Panc1 (cell line): ENCODE results near the gene MAPK7. TPM values are rescaled to one million over a fixed set of nuclear protein-coding genes. Genes with fewer than 3 reads are reported as not detected.

Source experiments
- ATAC-seq: fragments of 200-7000 bp; cut with Tn5 transposase; 2 replicates; pipeline ENCODE4 v1.9.1; 2020; ENCODE audit warnings: mild to moderate bottlenecking, moderate library complexity
- BruUV-seq: library from RNA; stranded (reverse); fragments of 400-500 nt; replicated peaks from 2 replicates; lab custom pipeline; 2021; lab: Mats Ljungman, UMichigan
- CTCF ChIA-PET: fragments of 300-600 bp; sonication (Branson Sonifier 250); formaldehyde crosslinking; loops from one replicate; lab custom pipeline; 2022; ENCODE audit warnings: antibody characterized with exemption; lab: Charles Lee
- POLR2A ChIA-PET: fragments of 300-600 bp; sonication (Branson Sonifier 250); formaldehyde crosslinking; loops from one replicate; lab custom pipeline; 2022; ENCODE audit warnings: antibody characterized with exemption; lab: Charles Lee
- DNase-seq: peaks from one replicate; pipeline ENCODE4 v3.0.0-alpha.2; 2010; ENCODE audit warnings: low read depth, low spot score
- H3K27ac ChIP-seq: 2 replicates; pipeline ENCODE4 v1.5.1; 2011; ENCODE audit warnings: mild to moderate bottlenecking, low read length, inconsistent platforms
- H3K27me3 ChIP-seq: fragments of 200-500 bp; sonication (Bioruptor generic); 2 replicates; pipeline ENCODE4 v1.6.0; 2014; ENCODE audit warnings: low read length, inconsistent platforms; ENCODE audit not compliant: control insufficient read depth, insufficient read depth
- H3K36me3 ChIP-seq: fragments of 200-500 bp; sonication (Bioruptor generic); 2 replicates; pipeline ENCODE4 v1.5.1; 2014; ENCODE audit warnings: inconsistent platforms, mild to moderate bottlenecking, low read length, moderate library complexity; ENCODE audit not compliant: control insufficient read depth, insufficient read depth
- H3K4me1 ChIP-seq: 2 replicates; pipeline ENCODE4 v1.5.1; 2011; ENCODE audit warnings: inconsistent platforms, mild to moderate bottlenecking, low read length, moderate library complexity; ENCODE audit not compliant: control insufficient read depth, insufficient read depth
- H3K4me3 ChIP-seq, 2 experiments: 2 replicates each; pipeline ENCODE4 v1.5.1; 2011 to 2012; ENCODE audit warnings: low read depth in 2 of 2, low read length in 2 of 2, mild to moderate bottlenecking in 2 of 2, inconsistent platforms in 1 of 2, moderate library complexity in 1 of 2
- H3K9me3 ChIP-seq: fragments of 200-500 bp; sonication (Bioruptor generic); 2 replicates; pipeline ENCODE4 v1.5.1; 2014; ENCODE audit warnings: low read depth, mild to moderate bottlenecking, inconsistent platforms, low read length, moderate library complexity; ENCODE audit not compliant: control insufficient read depth, insufficient read depth
- POLR2AphosphoS5 ChIP-seq: IDR thresholded peaks from 2 replicates; pipeline ENCODE4 v1.6.1; 2012; ENCODE audit warnings: mild to moderate bottlenecking, low read depth, low read length, moderate library complexity
- SIN3A ChIP-seq: IDR thresholded peaks from 2 replicates; pipeline ENCODE4 v1.6.1; 2012; ENCODE audit warnings: low read depth, mild to moderate bottlenecking, low read length, moderate library complexity, borderline replicate concordance; ENCODE audit not compliant: insufficient read depth
- TCF7L2 ChIP-seq: IDR thresholded peaks from 2 replicates; pipeline ENCODE4 v1.6.1; 2011; ENCODE audit warnings: mild to moderate bottlenecking, low read depth, low read length, inconsistent platforms
- in situ Hi-C: cut with HindIII; loops from 2 replicates; pipeline ENCODE4 v1.10.0; 2016; ENCODE audit warnings: low sequenced_read_pairs, low pct_unique_long_range_greater_than_20kb
- intact Hi-C: fragments of 100-400 bp; cut with micrococcal nuclease; formaldehyde crosslinking; loops from one replicate; pipeline ENCODE4 v1.10.0; 2022; ENCODE audit not compliant: unreplicated experiment
- total RNA-seq: library from RNA; stranded (reverse); gene quantifications from one replicate; pipeline ENCODE4 v1.2.1, GENCODE V29; 2021; ENCODE audit not compliant: unreplicated experiment
- TF ChIP-seq, protein P1 (sequence below), 2 experiments: IDR thresholded peaks; 2 replicates each; pipeline ENCODE4 v1.6.1; 2011 to 2012; ENCODE audit warnings: low read depth in 2 of 2, control low read depth in 1 of 2, low read length in 1 of 2, mild to moderate bottlenecking in 1 of 2, moderate library complexity in 1 of 2; ENCODE audit not compliant: insufficient read depth in 1 of 2
- TF ChIP-seq, protein P2 (sequence below): fragments of 450-650 bp; IDR thresholded peaks from 2 replicates; pipeline ENCODE4 v1.5.1; 2017; ENCODE audit warnings: mild to moderate bottlenecking

The MAPK7 gene
- total RNA-seq, 1 experiment from 2014 or later: 28.9 TPM

DNA sequence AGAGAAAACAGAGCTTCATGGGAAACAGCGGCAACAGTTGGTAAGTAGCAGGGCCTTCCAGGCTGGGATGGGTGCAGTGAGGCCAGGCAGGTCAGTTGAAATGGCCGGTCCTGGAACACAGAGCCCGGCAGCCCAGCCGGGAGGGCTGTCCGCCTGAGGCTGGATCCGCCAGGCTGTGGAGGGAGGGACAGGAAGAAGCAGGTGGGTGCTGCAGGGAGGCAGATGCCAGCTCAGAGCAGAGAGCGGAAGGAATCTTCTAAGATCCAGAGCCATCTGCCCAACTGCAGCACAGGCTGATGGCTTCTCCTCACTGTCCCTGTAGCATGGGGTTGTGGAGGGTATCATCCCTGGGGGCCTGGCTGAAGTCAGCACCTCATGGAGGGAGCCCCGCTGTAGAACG is 33.3 kb downstream of the MAPK7 start:
- no peak for ATAC-seq
- Histone ChIP-seq H3K4me1 (no peaks in the 10 kb centered on the region), H3K27ac (no peak overlapping the region), H3K27me3 (no peaks in the 10 kb centered on the region), H3K4me3 (no peak overlapping the region; a peak in 1 of 4 replicates), H3K9me3 (no peaks in the 10 kb centered on the region), H3K36me3 (no peaks in the 10 kb centered on the region)
- TF ChIP-seq, protein P1, sequence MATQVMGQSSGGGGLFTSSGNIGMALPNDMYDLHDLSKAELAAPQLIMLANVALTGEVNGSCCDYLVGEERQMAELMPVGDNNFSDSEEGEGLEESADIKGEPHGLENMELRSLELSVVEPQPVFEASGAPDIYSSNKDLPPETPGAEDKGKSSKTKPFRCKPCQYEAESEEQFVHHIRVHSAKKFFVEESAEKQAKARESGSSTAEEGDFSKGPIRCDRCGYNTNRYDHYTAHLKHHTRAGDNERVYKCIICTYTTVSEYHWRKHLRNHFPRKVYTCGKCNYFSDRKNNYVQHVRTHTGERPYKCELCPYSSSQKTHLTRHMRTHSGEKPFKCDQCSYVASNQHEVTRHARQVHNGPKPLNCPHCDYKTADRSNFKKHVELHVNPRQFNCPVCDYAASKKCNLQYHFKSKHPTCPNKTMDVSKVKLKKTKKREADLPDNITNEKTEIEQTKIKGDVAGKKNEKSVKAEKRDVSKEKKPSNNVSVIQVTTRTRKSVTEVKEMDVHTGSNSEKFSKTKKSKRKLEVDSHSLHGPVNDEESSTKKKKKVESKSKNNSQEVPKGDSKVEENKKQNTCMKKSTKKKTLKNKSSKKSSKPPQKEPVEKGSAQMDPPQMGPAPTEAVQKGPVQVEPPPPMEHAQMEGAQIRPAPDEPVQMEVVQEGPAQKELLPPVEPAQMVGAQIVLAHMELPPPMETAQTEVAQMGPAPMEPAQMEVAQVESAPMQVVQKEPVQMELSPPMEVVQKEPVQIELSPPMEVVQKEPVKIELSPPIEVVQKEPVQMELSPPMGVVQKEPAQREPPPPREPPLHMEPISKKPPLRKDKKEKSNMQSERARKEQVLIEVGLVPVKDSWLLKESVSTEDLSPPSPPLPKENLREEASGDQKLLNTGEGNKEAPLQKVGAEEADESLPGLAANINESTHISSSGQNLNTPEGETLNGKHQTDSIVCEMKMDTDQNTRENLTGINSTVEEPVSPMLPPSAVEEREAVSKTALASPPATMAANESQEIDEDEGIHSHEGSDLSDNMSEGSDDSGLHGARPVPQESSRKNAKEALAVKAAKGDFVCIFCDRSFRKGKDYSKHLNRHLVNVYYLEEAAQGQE (IDR thresholded peaks at IDR 0.05; ENCODE audit: insufficient read depth in 1 of 2, low read depth in 2 of 2, low read length in 1 of 2): no peak
- TF ChIP-seq TCF7L2: no peak
- POLR2A ChIA-PET: interaction anchor here (0.6 kb wide), 3 partner anchors 119 to 1233 kb away, joined by 5 to 8 read pairs (median 5); no protein-coding TSS in a partner anchor
- no TSS peak for BruUV-seq
- intact Hi-C loops: no loop called here
- in situ Hi-C loops: no loop called here
- CTCF ChIA-PET: no interaction called here
- no peak for DNase-seq

DNA sequence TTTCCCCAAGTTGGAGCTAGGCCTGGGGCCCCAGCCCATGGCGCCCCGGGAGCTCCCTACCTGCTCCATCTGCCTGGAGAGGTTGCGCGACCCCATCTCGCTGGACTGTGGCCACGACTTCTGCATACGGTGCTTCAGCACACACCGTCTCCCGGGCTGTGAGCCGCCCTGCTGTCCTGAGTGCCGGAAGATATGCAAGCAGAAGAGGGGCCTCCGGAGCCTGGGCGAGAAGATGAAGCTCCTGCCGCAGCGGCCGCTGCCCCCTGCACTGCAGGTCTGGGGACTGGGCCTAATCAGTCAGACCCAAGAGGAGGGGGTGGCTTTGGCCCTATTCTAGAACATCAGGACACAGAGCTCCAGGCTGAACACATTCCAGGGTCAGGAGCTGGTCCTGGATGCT is 34.2 kb downstream of the MAPK7 start:
- DNase-seq (no peak), ATAC-seq (no peak)
- H3K36me3 ChIP-seq: no peaks in the 10 kb centered on the region
- in situ Hi-C loops: no loop called here
- TF ChIP-seq TCF7L2 (no peak), POLR2AphosphoS5 (no peak), SIN3A (no peak)
- TF ChIP-seq, protein P2, sequence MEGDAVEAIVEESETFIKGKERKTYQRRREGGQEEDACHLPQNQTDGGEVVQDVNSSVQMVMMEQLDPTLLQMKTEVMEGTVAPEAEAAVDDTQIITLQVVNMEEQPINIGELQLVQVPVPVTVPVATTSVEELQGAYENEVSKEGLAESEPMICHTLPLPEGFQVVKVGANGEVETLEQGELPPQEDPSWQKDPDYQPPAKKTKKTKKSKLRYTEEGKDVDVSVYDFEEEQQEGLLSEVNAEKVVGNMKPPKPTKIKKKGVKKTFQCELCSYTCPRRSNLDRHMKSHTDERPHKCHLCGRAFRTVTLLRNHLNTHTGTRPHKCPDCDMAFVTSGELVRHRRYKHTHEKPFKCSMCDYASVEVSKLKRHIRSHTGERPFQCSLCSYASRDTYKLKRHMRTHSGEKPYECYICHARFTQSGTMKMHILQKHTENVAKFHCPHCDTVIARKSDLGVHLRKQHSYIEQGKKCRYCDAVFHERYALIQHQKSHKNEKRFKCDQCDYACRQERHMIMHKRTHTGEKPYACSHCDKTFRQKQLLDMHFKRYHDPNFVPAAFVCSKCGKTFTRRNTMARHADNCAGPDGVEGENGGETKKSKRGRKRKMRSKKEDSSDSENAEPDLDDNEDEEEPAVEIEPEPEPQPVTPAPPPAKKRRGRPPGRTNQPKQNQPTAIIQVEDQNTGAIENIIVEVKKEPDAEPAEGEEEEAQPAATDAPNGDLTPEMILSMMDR: no peak
- TF ChIP-seq, protein P1 (IDR thresholded peaks at IDR 0.05; ENCODE audit: insufficient read depth in 1 of 2, low read depth in 2 of 2, low read length in 1 of 2): no peak
- H3K4me1 ChIP-seq: no peaks in the 10 kb centered on the region
- no peaks in the 10 kb centered on the region for H3K9me3 ChIP-seq
- no peaks in the 10 kb centered on the region for H3K27me3 ChIP-seq
- H3K4me3 ChIP-seq: no peak overlapping the region
- intact Hi-C loops: no loop called here
- ChIA-PET CTCF (no interaction called here), POLR2A (no interaction called here)
- no peak overlapping the region for H3K27ac ChIP-seq
- no TSS peak for BruUV-seq
